ACC112 (cell line): ENCODE measurements around the gene SCYGR4.
A peak's percentile ranks its signal among the peaks of the same experiment; 100 is the strongest.

Experiments used
- H2AFZ ChIP-seq: fragments of 200-600 bp; sonication (generic); one replicate; pipeline ENCODE4 v1.6.0; 2017; ENCODE audit warnings: antibody characterized with exemption, low read length; ENCODE audit not compliant: unreplicated experiment
- H3K27ac ChIP-seq: fragments of 200-600 bp; sonication (generic); 2 replicates; pipeline ENCODE4 v1.5.1; 2014; ENCODE audit warnings: low read depth, mild to moderate bottlenecking, antibody characterized with exemption, low read length, moderate library complexity
- H3K27me3 ChIP-seq: fragments of 200-600 bp; sonication (generic); 2 replicates; pipeline ENCODE4 v1.6.1; 2014; ENCODE audit warnings: mild to moderate bottlenecking, antibody characterized with exemption, low read length, moderate library complexity, mixed read lengths; ENCODE audit not compliant: insufficient read depth
- H3K36me3 ChIP-seq: fragments of 200-600 bp; sonication (generic); 2 replicates; pipeline ENCODE4 v1.6.1; 2016; ENCODE audit warnings: mild to moderate bottlenecking, antibody characterized with exemption, low read length, moderate library complexity, mixed read lengths; ENCODE audit not compliant: insufficient read depth
- H3K4me1 ChIP-seq: fragments of 200-600 bp; sonication (generic); one replicate; pipeline ENCODE4 v1.6.1; 2016; ENCODE audit warnings: low read length, mixed read lengths; ENCODE audit not compliant: insufficient read depth, unreplicated experiment, control insufficient read depth
- H3K4me3 ChIP-seq: fragments of 200-600 bp; sonication (generic); 2 replicates; pipeline ENCODE4 v1.5.1; 2014; ENCODE audit warnings: mild to moderate bottlenecking, low read depth, low read length
- H3K79me2 ChIP-seq: fragments of 200-600 bp; sonication (generic); one replicate; pipeline ENCODE4 v1.6.0; 2016; ENCODE audit warnings: low read length; ENCODE audit not compliant: control insufficient read depth, unreplicated experiment, insufficient read depth

SCYGR4 gene

GRCh38 chr2:227614246-227614645, 3.1 kb upstream of the SCYGR4 start:
- Histone ChIP-seq H2AFZ (no peak overlapping the region), H3K79me2 (no peaks in the 10 kb centered on the region), H3K36me3 (no peaks in the 10 kb centered on the region)

GRCh38 chr2:227614740-227615139, 2.6 kb upstream of the SCYGR4 start, which contains the start of gene SCYGR3:
Gene SCYGR3, minus strand, starts transcription at chr2:227614840. Its CDS starts 0 bp downstream, at chr2:227614840.
- no peaks in the 10 kb centered on the region for H3K36me3 ChIP-seq
- H3K4me1 ChIP-seq, result no peaks in the 10 kb centered on the region

More at GRCh38 chr2:227614246-227614645, 3.1 kb upstream of the SCYGR4 start:
- H3K27me3 ChIP-seq, result no peaks in the 10 kb centered on the region
- no peaks in the 10 kb centered on the region for H3K4me1 ChIP-seq
- H3K27ac ChIP-seq, result no peak overlapping the region
- H3K4me3 ChIP-seq, result no peak overlapping the region

DNA sequence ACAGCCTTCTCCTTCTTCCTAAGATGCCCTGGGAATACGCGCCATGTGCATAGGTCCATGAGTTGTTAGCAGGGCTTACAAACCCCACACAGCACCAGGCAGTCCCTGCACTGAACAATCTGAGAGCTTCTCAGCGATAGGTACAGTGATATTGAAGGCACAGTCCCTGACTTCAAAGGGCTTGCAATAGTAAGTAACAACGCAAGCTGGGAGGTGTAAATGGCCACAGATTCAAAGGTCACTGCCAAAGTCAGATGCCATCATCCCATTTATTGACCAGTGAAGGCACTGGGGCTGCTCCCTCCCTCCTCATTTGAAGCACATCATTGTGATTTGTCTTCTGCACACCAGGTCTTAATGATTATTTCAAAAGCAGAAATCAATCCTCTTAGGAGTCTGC, 2.1 kb upstream of the SCYGR4 start:
- Histone ChIP-seq H3K4me3 (no peak overlapping the region), H3K4me1 (no peaks in the 10 kb centered on the region), H3K27ac (no peak overlapping the region)

More at GRCh38 chr2:227614740-227615139, 2.6 kb upstream of the SCYGR4 start, which contains the start of gene SCYGR3:
- H3K27ac ChIP-seq, result no peak within 1 kb of the TSS
- H2AFZ ChIP-seq, result no peak within 1 kb of the TSS
- no peak within 1 kb of the TSS for H3K4me3 ChIP-seq
- no peaks in the 10 kb centered on the region for H3K79me2 ChIP-seq
- H3K27me3 ChIP-seq, result no peaks in the 10 kb centered on the region

GRCh38 chr2:227615906-227616305, 1.4 kb upstream of the SCYGR4 start:
- H3K27ac ChIP-seq, result no peak overlapping the region
- H2AFZ ChIP-seq, result no peak overlapping the region
- H3K36me3 ChIP-seq, result no peaks in the 10 kb centered on the region
- no peaks in the 10 kb centered on the region for H3K4me1 ChIP-seq
- no peaks in the 10 kb centered on the region for H3K79me2 ChIP-seq
- H3K4me3 ChIP-seq, result no peak overlapping the region
- no peaks in the 10 kb centered on the region for H3K27me3 ChIP-seq

More for the DNA sequence above, 2.1 kb upstream of the SCYGR4 start:
- Histone ChIP-seq H3K79me2 (no peaks in the 10 kb centered on the region), H2AFZ (no peak overlapping the region), H3K36me3 (no peaks in the 10 kb centered on the region), H3K27me3 (no peaks in the 10 kb centered on the region)

DNA sequence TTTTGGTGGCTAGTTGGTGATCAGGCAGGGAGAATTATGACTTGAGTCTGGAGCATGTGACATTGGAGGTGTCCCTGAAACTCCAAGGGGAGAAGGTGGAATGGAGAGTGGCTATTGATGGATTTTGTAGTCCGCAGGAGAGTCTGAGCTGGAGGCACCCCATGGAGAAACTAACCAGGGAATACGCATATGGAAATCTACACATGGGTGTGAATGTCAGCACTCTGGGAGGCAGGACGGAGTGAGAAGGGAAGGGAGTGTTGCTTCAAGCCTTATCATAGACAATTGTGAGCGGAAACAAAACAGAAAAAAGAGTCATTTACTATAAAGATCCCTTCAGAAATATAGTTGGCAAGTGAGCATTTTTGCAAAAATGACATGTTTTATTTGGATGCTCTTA, 667 bp upstream of the SCYGR4 start:
- H3K79me2 ChIP-seq, result no peaks in the 10 kb centered on the region
- H3K36me3 ChIP-seq, result no peaks in the 10 kb centered on the region

GRCh38 chr2:227623226-227623625, 5.9 kb downstream of the SCYGR4 start:
- Histone ChIP-seq H2AFZ (peak overlapping the region; percentile 43), H3K36me3 (0 out of 2 replicates have a peak, but pooled peaks cover 8% of the 10 kb centered on the region), H3K4me1 (peaks cover 7% of the 10 kb centered on the region), H3K79me2 (no peaks in the 10 kb centered on the region), H3K4me3 (no peak overlapping the region), H3K27me3 (no peaks in the 10 kb centered on the region), H3K27ac (peak overlapping the region; percentile 42)

More for the DNA sequence above, 667 bp upstream of the SCYGR4 start:
- Histone ChIP-seq H3K27me3 (no peaks in the 10 kb centered on the region), H3K4me1 (no peaks in the 10 kb centered on the region), H3K27ac (no peak overlapping the region), H2AFZ (no peak overlapping the region), H3K4me3 (no peak overlapping the region)

DNA sequence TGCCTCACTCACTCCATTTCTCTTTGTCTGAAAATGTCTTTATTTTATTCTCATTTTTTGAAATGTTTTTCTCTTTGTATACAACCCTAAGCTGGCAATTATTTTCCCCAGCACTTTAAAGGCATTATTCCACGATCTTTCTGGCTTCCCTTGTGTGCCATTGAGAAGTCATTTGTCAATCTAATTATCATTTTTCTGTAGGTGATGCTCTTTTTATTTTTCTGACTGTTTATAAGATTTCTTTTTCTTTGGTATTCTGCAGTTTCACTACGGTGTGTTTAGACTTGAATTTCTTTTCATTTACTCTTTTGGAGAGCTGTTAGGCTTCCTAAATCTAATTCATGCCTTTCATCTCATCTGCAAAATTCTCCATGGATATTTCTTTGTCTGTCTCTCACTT, 8.1 kb downstream of the SCYGR4 start:
- Histone ChIP-seq H3K4me3 (no peak overlapping the region), H3K79me2 (no peaks in the 10 kb centered on the region), H3K4me1 (peaks cover 7% of the 10 kb centered on the region), H3K27ac (no peak overlapping the region), H3K36me3 (0 out of 2 replicates have a peak, but pooled peaks cover 8% of the 10 kb centered on the region), H3K27me3 (no peaks in the 10 kb centered on the region), H2AFZ (peak overlapping the region; percentile 43)

- H3K4me1 ChIP-seq, result peaks cover 7% of the 10 kb centered on the region
- H3K27ac ChIP-seq, result no peak overlapping the region
- H2AFZ ChIP-seq, result no peak overlapping the region
- no peaks in the 10 kb centered on the region for H3K79me2 ChIP-seq
- H3K4me3 ChIP-seq, result no peak overlapping the region
- no peaks in the 10 kb centered on the region for H3K27me3 ChIP-seq
- H3K36me3 ChIP-seq, result 0 out of 2 replicates have a peak, but pooled peaks cover 8% of the 10 kb centered on the region
These were observed 9.4 kb downstream of the SCYGR4 start for GRCh38 chr2:227626580-227627151.

GRCh38 chr2:227627769-227628168, 10.5 kb downstream of the SCYGR4 start:
- Histone ChIP-seq H3K4me3 (no peak overlapping the region), H3K27ac (no peak overlapping the region), H3K4me1 (peaks cover 7% of the 10 kb centered on the region), H3K36me3 (0 out of 2 replicates have a peak, but pooled peaks cover 1% of the 10 kb centered on the region), H3K79me2 (no peaks in the 10 kb centered on the region), H2AFZ (no peak overlapping the region), H3K27me3 (no peaks in the 10 kb centered on the region)

GRCh38 chr2:227629435-227629834, 12.1 kb downstream of the SCYGR4 start:
- Histone ChIP-seq H3K79me2 (no peaks in the 10 kb centered on the region), H3K27me3 (no peaks in the 10 kb centered on the region), H3K27ac (no peak overlapping the region), H3K4me1 (no peaks in the 10 kb centered on the region), H3K4me3 (no peak overlapping the region), H2AFZ (no peak overlapping the region), H3K36me3 (no peaks in the 10 kb centered on the region)

- no peak overlapping the region for H3K4me3 ChIP-seq
- H3K36me3 ChIP-seq, result no peaks in the 10 kb centered on the region
- H3K79me2 ChIP-seq, result no peaks in the 10 kb centered on the region
- no peak overlapping the region for H3K27ac ChIP-seq
- H2AFZ ChIP-seq, result no peak overlapping the region
- no peaks in the 10 kb centered on the region for H3K4me1 ChIP-seq
- H3K27me3 ChIP-seq, result no peaks in the 10 kb centered on the region
These were observed 13.0 kb downstream of the SCYGR4 start for GRCh38 chr2:227630322-227630721.
